Karpas-422 (cell line): ENCODE results near the gene MUC2. TPM values are rescaled to one million over a fixed set of nuclear protein-coding genes. Genes with fewer than 3 reads are reported as not detected.

Experiments used
- DNase-seq: peaks from one replicate; pipeline ENCODE4 v3.0.0-alpha.2; 2015
- H2AFZ ChIP-seq: fragments of 200-600 bp; sonication (generic); 2 replicates; pipeline ENCODE4 v1.6.1; 2014; ENCODE audit warnings: antibody characterized with exemption, low read length, mixed read lengths
- H3K27ac ChIP-seq: fragments of 200-600 bp; sonication (generic); 2 replicates; pipeline ENCODE4 v1.5.1; 2014; ENCODE audit warnings: mild to moderate bottlenecking, low read length, moderate library complexity
- H3K27me3 ChIP-seq: fragments of 200-600 bp; sonication (generic); 2 replicates; pipeline ENCODE4 v1.6.1; 2014; ENCODE audit warnings: low read length, mixed read lengths
- H3K36me3 ChIP-seq: fragments of 200-600 bp; sonication (generic); 2 replicates; pipeline ENCODE4 v1.6.1; 2014; ENCODE audit warnings: low read length, mixed read lengths; ENCODE audit not compliant: insufficient read depth
- H3K4me1 ChIP-seq: fragments of 200-600 bp; sonication (generic); 2 replicates; pipeline ENCODE4 v1.6.1; 2014; ENCODE audit warnings: mild to moderate bottlenecking, low read length, mixed read lengths
- H3K4me2 ChIP-seq: fragments of 200-600 bp; sonication (generic); 2 replicates; pipeline ENCODE4 v1.6.1; 2014; ENCODE audit warnings: low read length, low read depth, mild to moderate bottlenecking; ENCODE audit not compliant: poor library complexity, severe bottlenecking
- H3K4me3 ChIP-seq: fragments of 200-600 bp; sonication (generic); 2 replicates; pipeline ENCODE4 v1.5.1; 2014; ENCODE audit warnings: mild to moderate bottlenecking, antibody characterized with exemption, low read length, mixed read lengths
- H3K79me2 ChIP-seq: fragments of 200-600 bp; sonication (generic); 2 replicates; pipeline ENCODE4 v1.6.1; 2014; ENCODE audit warnings: mild to moderate bottlenecking, low read length, mixed read lengths
- H3K9ac ChIP-seq: fragments of 200-600 bp; sonication (generic); 2 replicates; pipeline ENCODE4 v1.6.0; 2014; ENCODE audit warnings: low read length
- H3K9me2 ChIP-seq: fragments of 200-600 bp; sonication (generic), shearing (Covaris generic); replicated peaks from 2 replicates; pipeline ENCODE4 v1.6.0; 2014; ENCODE audit warnings: mild to moderate bottlenecking, low read length, moderate library complexity; ENCODE audit not compliant: insufficient read depth
- H3K9me3 ChIP-seq: fragments of 300-700, 200-600 bp; sonication (generic); 2 replicates; pipeline ENCODE4 v1.6.1; 2014; ENCODE audit warnings: low read length, mixed read lengths
- H4K20me1 ChIP-seq: fragments of 200-600 bp; sonication (generic); 2 replicates; pipeline ENCODE4 v1.6.1; 2014; ENCODE audit warnings: mild to moderate bottlenecking, antibody characterized with exemption, low read length, low read depth; ENCODE audit not compliant: insufficient read depth
- total RNA-seq: library from RNA; depleted of rRNA; stranded (reverse); fragments of >200 nt; shearing (Covaris generic); gene quantifications from 2 replicates; pipeline ENCODE4 v1.2.3, GENCODE V29; 2014; ENCODE audit warnings: low replicate concordance; rRNA removed

MUC2 gene
- total RNA-seq: not detected in 2 replicates

GRCh38 chr11:1074244-1075221 lies at the start of gene MUC2:
Gene MUC2 (plus strand): TSS chr11:1074874.
- Histone ChIP-seq H4K20me1 (no peaks in the 10 kb centered on the region), H3K4me2 (no peak within 1 kb of the TSS)
- no peak for DNase-seq

GRCh38 chr11:1025410-1026162 lies 49.1 kb upstream of the MUC2 start:
- H3K27me3 ChIP-seq: no peaks in the 10 kb centered on the region
- no peak overlapping the region for H3K9ac ChIP-seq
- peak; percentile 48 for DNase-seq
- H2AFZ ChIP-seq: no peak overlapping the region
- H3K4me1 ChIP-seq: no peaks in the 10 kb centered on the region
- H3K79me2 ChIP-seq: no peaks in the 10 kb centered on the region
- no peaks in the 10 kb centered on the region for H3K9me3 ChIP-seq
- no peaks in the 10 kb centered on the region for H3K36me3 ChIP-seq
- 0 out of 2 replicates have a peak, but pooled peaks cover 3% of the 10 kb centered on the region for H4K20me1 ChIP-seq
- no peak overlapping the region for H3K4me2 ChIP-seq
- H3K9me2 ChIP-seq: no peaks in the 10 kb centered on the region
- no peak overlapping the region for H3K4me3 ChIP-seq
- H3K27ac ChIP-seq: no peak overlapping the region

More at GRCh38 chr11:1074244-1075221, at the start of gene MUC2:
- no peaks in the 10 kb centered on the region for H3K4me1 ChIP-seq
- H3K9me3 ChIP-seq: no peaks in the 10 kb centered on the region
- H2AFZ ChIP-seq: no peak within 1 kb of the TSS
- H3K9me2 ChIP-seq: no peaks in the 10 kb centered on the region
- H3K4me3 ChIP-seq: no peak within 1 kb of the TSS
- no peaks in the 10 kb centered on the region for H3K27me3 ChIP-seq
- H3K79me2 ChIP-seq: no peaks in the 10 kb centered on the region
- no peaks in the 10 kb centered on the region for H3K36me3 ChIP-seq
- H3K27ac ChIP-seq: no peak within 1 kb of the TSS
- no peak within 1 kb of the TSS for H3K9ac ChIP-seq

GRCh38 chr11:1026163-1026450 lies 48.6 kb upstream of the MUC2 start:
- H3K9ac ChIP-seq: no peak overlapping the region
- 0 out of 2 replicates have a peak, but pooled peaks cover 3% of the 10 kb centered on the region for H4K20me1 ChIP-seq
- no peak for DNase-seq
- H3K27me3 ChIP-seq: no peaks in the 10 kb centered on the region
- no peak overlapping the region for H3K27ac ChIP-seq
- no peaks in the 10 kb centered on the region for H3K9me2 ChIP-seq
- H3K79me2 ChIP-seq: no peaks in the 10 kb centered on the region
- no peaks in the 10 kb centered on the region for H3K36me3 ChIP-seq
- no peak overlapping the region for H3K4me3 ChIP-seq
- H3K9me3 ChIP-seq: no peaks in the 10 kb centered on the region
- H3K4me2 ChIP-seq: no peak overlapping the region
- H2AFZ ChIP-seq: no peak overlapping the region
- H3K4me1 ChIP-seq: no peaks in the 10 kb centered on the region

- no peak for DNase-seq
- no peak overlapping the region for H3K4me3 ChIP-seq
Observed at GRCh38 chr11:1026641-1027482, 47.8 kb upstream of the MUC2 start.

GRCh38 chr11:1027483-1028290 lies 47.0 kb upstream of the MUC2 start:
- Histone ChIP-seq H4K20me1 (peaks cover 6% of the 10 kb centered on the region; the same call in 1 of the 2 replicates), H3K27ac (no peak overlapping the region), H3K9ac (no peak overlapping the region), H3K27me3 (no peaks in the 10 kb centered on the region), H3K9me2 (no peaks in the 10 kb centered on the region), H3K79me2 (no peaks in the 10 kb centered on the region), H3K4me3 (no peak overlapping the region), H3K9me3 (no peaks in the 10 kb centered on the region), H3K4me2 (no peak overlapping the region), H3K36me3 (no peaks in the 10 kb centered on the region), H2AFZ (no peak overlapping the region), H3K4me1 (no peaks in the 10 kb centered on the region)
- no peak for DNase-seq

More at GRCh38 chr11:1026641-1027482, 47.8 kb upstream of the MUC2 start:
- H2AFZ ChIP-seq: no peak overlapping the region
- H3K4me2 ChIP-seq: no peak overlapping the region
- H4K20me1 ChIP-seq: 0 out of 2 replicates have a peak, but pooled peaks cover 3% of the 10 kb centered on the region
- no peaks in the 10 kb centered on the region for H3K27me3 ChIP-seq
- H3K36me3 ChIP-seq: no peaks in the 10 kb centered on the region
- H3K79me2 ChIP-seq: no peaks in the 10 kb centered on the region
- H3K9me2 ChIP-seq: no peaks in the 10 kb centered on the region
- no peaks in the 10 kb centered on the region for H3K9me3 ChIP-seq
- H3K27ac ChIP-seq: no peak overlapping the region
- no peaks in the 10 kb centered on the region for H3K4me1 ChIP-seq
- H3K9ac ChIP-seq: no peak overlapping the region

GRCh38 chr11:1028291-1028540 lies 46.5 kb upstream of the MUC2 start:
- no peaks in the 10 kb centered on the region for H3K79me2 ChIP-seq
- H3K9me2 ChIP-seq: no peaks in the 10 kb centered on the region
- no peak overlapping the region for H3K4me3 ChIP-seq
- H3K27ac ChIP-seq: no peak overlapping the region
- no peaks in the 10 kb centered on the region for H3K4me1 ChIP-seq
- H3K9ac ChIP-seq: no peak overlapping the region
- no peaks in the 10 kb centered on the region for H3K36me3 ChIP-seq
- H2AFZ ChIP-seq: no peak overlapping the region
- DNase-seq: no peak
- H3K27me3 ChIP-seq: no peaks in the 10 kb centered on the region
- H3K4me2 ChIP-seq: no peak overlapping the region
- H3K9me3 ChIP-seq: no peaks in the 10 kb centered on the region
- H4K20me1 ChIP-seq: peaks cover 6% of the 10 kb centered on the region; the same call in 1 of the 2 replicates

GRCh38 chr11:1028616-1029015 lies 46.1 kb upstream of the MUC2 start:
- H3K27me3 ChIP-seq: no peaks in the 10 kb centered on the region
- H3K4me1 ChIP-seq: no peaks in the 10 kb centered on the region
- no peaks in the 10 kb centered on the region for H3K9me3 ChIP-seq

More at GRCh38 chr11:1028616-1029015, 46.1 kb upstream of the MUC2 start:
- Histone ChIP-seq H3K4me2 (no peak overlapping the region), H3K36me3 (no peaks in the 10 kb centered on the region), H2AFZ (no peak overlapping the region), H3K4me3 (no peak overlapping the region), H4K20me1 (peaks cover 6% of the 10 kb centered on the region; the same call in 1 of the 2 replicates), H3K79me2 (no peaks in the 10 kb centered on the region), H3K9me2 (no peaks in the 10 kb centered on the region), H3K27ac (no peak overlapping the region), H3K9ac (no peak overlapping the region)
- no peak for DNase-seq
